IMR-90 (cell line): Measurements from ENCODE around the gene SYT11. TPM values are rescaled to one million over a fixed set of nuclear protein-coding genes. Genes with fewer than 3 reads are reported as not detected.

ENCODE experiments used
- ATAC-seq: fragments of 200-7000 bp; cut with Tn5 transposase; 2 replicates; pipeline ENCODE4 v1.9.1; 2020; ENCODE audit warnings: low read depth, mild to moderate bottlenecking, moderate library complexity
- BruUV-seq: library from RNA; stranded (reverse); fragments of 400-500 nt; replicated peaks from 2 replicates; lab custom pipeline; 2021; lab: Mats Ljungman, UMichigan
- CTCF ChIA-PET: fragments of 300-600 bp; formaldehyde crosslinking; extraction: SDS; loops from one replicate; lab custom pipeline; 2021; ENCODE audit warnings: antibody characterized with exemption; lab: Yijun Ruan, JAX
- POLR2A ChIA-PET: fragments of 300-600 bp; sonication (Branson Sonifier 250); formaldehyde crosslinking; loops from one replicate; lab custom pipeline; 2022; ENCODE audit warnings: antibody characterized with exemption; ENCODE audit not compliant: unreplicated experiment; lab: Charles Lee
- DNase-seq: peaks from one replicate; pipeline ENCODE4 v3.0.0; 2013
- H2AFZ ChIP-seq: replicated peaks from 2 replicates; pipeline ENCODE3; 2013; ENCODE audit warnings: low read length, mild to moderate bottlenecking; ENCODE audit not compliant: poor library complexity
- H2AK5ac ChIP-seq: 2 replicates; pipeline ENCODE4 v1.6.1; 2013; ENCODE audit warnings: low read depth, low read length, inconsistent platforms
- H2AK9ac ChIP-seq: replicated peaks from 2 replicates; pipeline ENCODE3; 2013; ENCODE audit warnings: mild to moderate bottlenecking, low read depth, low read length, moderate library complexity; ENCODE audit not compliant: poor library complexity
- H2BK120ac ChIP-seq: 2 replicates; pipeline ENCODE4 v1.6.1; 2013; ENCODE audit warnings: low read depth, low read length, inconsistent platforms
- H2BK15ac ChIP-seq: 3 replicates; pipeline ENCODE4 v1.6.1; 2013; ENCODE audit warnings: low read depth, low read length, inconsistent platforms
- H2BK20ac ChIP-seq: 2 replicates; pipeline ENCODE4 v1.6.1; 2013; ENCODE audit warnings: low read depth, mild to moderate bottlenecking, inconsistent platforms, low read length, moderate library complexity
- H2BK5ac ChIP-seq: 2 replicates; pipeline ENCODE4 v1.6.1; 2013; ENCODE audit warnings: mild to moderate bottlenecking, low read depth, low read length, inconsistent platforms; ENCODE audit not compliant: poor library complexity, severe bottlenecking
- H3K14ac ChIP-seq: replicated peaks from 2 replicates; pipeline ENCODE4 v1.6.1; 2013; ENCODE audit warnings: low read depth, low read length, inconsistent platforms
- H3K18ac ChIP-seq: 2 replicates; pipeline ENCODE4 v1.6.1; 2013; ENCODE audit warnings: low read depth, low read length, control low read depth
- H3K23ac ChIP-seq: 2 replicates; pipeline ENCODE4 v1.6.1; 2013; ENCODE audit warnings: low read depth, low read length, inconsistent platforms
- H3K27ac ChIP-seq: 2 replicates; pipeline ENCODE4 v1.5.1; 2013; ENCODE audit warnings: mild to moderate bottlenecking, control low read depth, low read length; ENCODE audit not compliant: insufficient read depth
- H3K27me3 ChIP-seq: 2 replicates; pipeline ENCODE4 v1.6.1; 2013; ENCODE audit warnings: low read length; ENCODE audit not compliant: control insufficient read depth, insufficient read depth
- H3K36me3 ChIP-seq: 2 replicates; pipeline ENCODE4 v1.6.1; 2013; ENCODE audit warnings: low read length, mixed read lengths; ENCODE audit not compliant: control insufficient read depth, insufficient read depth
- H3K4ac ChIP-seq: 2 replicates; pipeline ENCODE4 v1.6.1; 2013; ENCODE audit warnings: low read depth, low read length, inconsistent platforms
- H3K4me1 ChIP-seq: 2 replicates; pipeline ENCODE4 v1.6.1; 2013; ENCODE audit warnings: low read length, mixed read lengths; ENCODE audit not compliant: control insufficient read depth, insufficient read depth
- H3K4me2 ChIP-seq: 2 replicates; pipeline ENCODE4 v1.6.1; 2013; ENCODE audit warnings: low read depth, mild to moderate bottlenecking, control low read depth, low read length, moderate library complexity
- H3K4me3 ChIP-seq: 2 replicates; pipeline ENCODE4 v1.5.1; 2013; ENCODE audit warnings: low read depth, mild to moderate bottlenecking, control low read depth, low read length, moderate library complexity; ENCODE audit not compliant: insufficient read depth
- H3K56ac ChIP-seq: 2 replicates; pipeline ENCODE4 v1.6.1; 2013; ENCODE audit warnings: low read length, inconsistent platforms; ENCODE audit not compliant: insufficient read depth; ENCODE audit errors: extremely low read depth
- H3K79me1 ChIP-seq, 2 experiments: 2 replicates each; pipeline ENCODE4 v1.6.1; 2013; ENCODE audit warnings: low read length in 2 of 2, inconsistent platforms in 1 of 2, low read depth in 1 of 2
- H3K9ac ChIP-seq: 2 replicates; pipeline ENCODE4 v1.6.1; 2013; ENCODE audit warnings: low read depth, low read length, control low read depth
- H3K9me1 ChIP-seq: 2 replicates; pipeline ENCODE4 v1.6.1; 2013; ENCODE audit warnings: low read length, inconsistent platforms; ENCODE audit not compliant: insufficient read depth
- H3K9me3 ChIP-seq: 2 replicates; pipeline ENCODE4 v1.6.1; 2013; ENCODE audit warnings: low read length; ENCODE audit not compliant: control insufficient read depth, insufficient read depth
- H4K20me1 ChIP-seq: 2 replicates; pipeline ENCODE4 v1.6.1; 2013; ENCODE audit warnings: low read length, inconsistent platforms; ENCODE audit not compliant: insufficient read depth
- H4K5ac ChIP-seq: 2 replicates; pipeline ENCODE4 v1.6.1; 2013; ENCODE audit warnings: mild to moderate bottlenecking, low read depth, low read length, control low read depth
- H4K8ac ChIP-seq, 2 experiments: 2 replicates each; pipeline ENCODE4 v1.6.1; 2013; ENCODE audit warnings: low read depth in 2 of 2, low read length in 2 of 2, control low read depth in 1 of 2, inconsistent platforms in 1 of 2
- H4K91ac ChIP-seq: 2 replicates; pipeline ENCODE4 v1.6.1; 2013; ENCODE audit warnings: low read depth, low read length, inconsistent platforms; ENCODE audit not compliant: insufficient read depth
- CHD1 ChIP-seq: IDR thresholded peaks from 2 replicates; pipeline ENCODE4 v1.6.1; 2012; ENCODE audit warnings: low read depth, low read length, improper control_type of control experiment
- NFE2L2 ChIP-seq: fragments of 150-350 bp; IDR thresholded peaks from 2 replicates; pipeline ENCODE4 v1.6.1; 2016; ENCODE audit warnings: low read depth, mild to moderate bottlenecking, low read length
- WGBS, 2 experiments: methylation state at CpG; one replicate each; pipeline versions ENCODE4 v1.1.5 to v1.1.7; 2013; ENCODE audit warnings: missing lambda C conversion rate in 2 of 2; ENCODE audit not compliant: insufficient read length in 1 of 2; ENCODE audit errors: extremely low coverage in 2 of 2; 5-methylcytosine and 5-hydroxymethylcytosine counted together
- dilution Hi-C: fragments of 300-500 bp; cut with HindIII; formaldehyde crosslinking; loops from one replicate; pipeline ENCODE4 v1.14.3; 2018; ENCODE audit warnings: low sequenced_read_pairs; ENCODE audit not compliant: unreplicated experiment
- in situ Hi-C: fragments of 300-500 bp; cut with MboI; formaldehyde crosslinking; loops from 3 replicates; pipeline ENCODE4 v1.14.3; 2019; ENCODE audit warnings: low sequenced_read_pairs, inconsistent platforms, mixed read lengths
- intact Hi-C: fragments of 100-400 bp; cut with micrococcal nuclease; formaldehyde crosslinking; loops from 2 replicates; pipeline ENCODE4 v1.10.0; 2022
- polyA plus RNA-seq, 3 experiments: library from polyadenylated mRNA; depleted of rRNA; stranded (reverse); fragments of >200 nt; gene quantifications; 2 replicates each; pipeline ENCODE4 v1.2.3, GENCODE V29; 2012; ENCODE audit warnings: low replicate concordance in 1 of 3
- total RNA-seq: library from RNA; depleted of rRNA; stranded (reverse); fragments of >200 nt; gene quantifications from 2 replicates; pipeline ENCODE4 v1.2.3, GENCODE V29; 2012

SYT11 gene
- total and polyA plus RNA-seq, 2 of the 4 experiments (the other 2 are of a cell fraction): 22.9 to 43.7 TPM

- Histone ChIP-seq H3K14ac (peak overlapping the region; percentile 2; the same call in 1 of the 2 replicates), H3K4me2 (peak overlapping the region; percentile 80), H3K4me1 (peaks cover 5% of the 10 kb centered on the region; the same call in 1 of the 2 replicates), H3K23ac (peak overlapping the region; percentile 3; the same call in 1 of the 2 replicates), H4K5ac (no peak overlapping the region), H3K9me1 (peaks cover 2% of the 10 kb centered on the region; the same call in 1 of the 2 replicates), H2BK5ac (peak overlapping the region; percentile 79), H2AFZ (no peak overlapping the region), H2AK9ac (no peak overlapping the region), H4K91ac (peak overlapping the region; percentile 13; the same call in 1 of the 2 replicates), H2AK5ac (no peak overlapping the region), H3K9me3 (no peaks in the 10 kb centered on the region), H3K79me1 (peaks cover 27 to 51% of the 10 kb centered on the region in 2 experiments), H2BK120ac (no peak overlapping the region; the same call in 1 of the 2 replicates), H3K27me3 (no peaks in the 10 kb centered on the region), H3K27ac (peak overlapping the region; percentile 65; the same call in 1 of the 2 replicates), H3K18ac (no peak overlapping the region), H2BK15ac (no peak overlapping the region), H3K36me3 (peaks cover 43% of the 10 kb centered on the region), H3K56ac (no peak overlapping the region), H4K20me1 (no peaks in the 10 kb centered on the region), H3K4ac (peak overlapping the region; percentile 67), H2BK20ac (peak overlapping the region; percentile 21; the same call in 1 of the 2 replicates), H3K4me3 (peak overlapping the region; percentile 4; the same call in 1 of the 2 replicates), H4K8ac (peak overlapping the region; percentile 4 to 49; a peak in 1 of 4 replicates), H3K9ac (peak overlapping the region; percentile 13; the same call in 1 of the 2 replicates)
- POLR2A ChIA-PET: interaction anchor here (0.6 to 0.7 kb wide), 2 partner anchors 16 to 148 kb away, joined by 3 to 6 read pairs; no protein-coding TSS in a partner anchor
- intact Hi-C loops (loop anchor here (2.0 kb wide), 1 partner anchor 53 kb away; the partner anchor contains the start of gene GON4L), dilution Hi-C loops (no loop called here), in situ Hi-C loops (no loop called here)
- CTCF ChIA-PET: interaction anchor here (0.6 kb wide), 1 partner anchor 98 kb away, joined by 3 read pairs; no protein-coding TSS in a partner anchor
- DNase-seq: peak; percentile 65
- no CpG with 5 or more reads among the region's 4 CpGs for WGBS, 2 experiments
- TF ChIP-seq NFE2L2 (peak; percentile 85), CHD1 (no peak)
- no TSS peak for BruUV-seq
- ATAC-seq: peak; percentile 15; the same call in 1 of the 2 replicates
These were observed 50.5 kb downstream of the SYT11 start for GRCh38 chr1:155909894-155910293.
